GM18519 (cell line): Measurements from ENCODE around the gene BSND.

ENCODE experiments used
- ATAC-seq: cut with Tn5 transposase; IDR thresholded peaks from one replicate; pipeline ENCODE4 v1.9.1; 2021; ENCODE audit warnings: mild to moderate bottlenecking, moderate library complexity; ENCODE audit not compliant: unreplicated experiment, low FRiP score

BSND gene

DNA sequence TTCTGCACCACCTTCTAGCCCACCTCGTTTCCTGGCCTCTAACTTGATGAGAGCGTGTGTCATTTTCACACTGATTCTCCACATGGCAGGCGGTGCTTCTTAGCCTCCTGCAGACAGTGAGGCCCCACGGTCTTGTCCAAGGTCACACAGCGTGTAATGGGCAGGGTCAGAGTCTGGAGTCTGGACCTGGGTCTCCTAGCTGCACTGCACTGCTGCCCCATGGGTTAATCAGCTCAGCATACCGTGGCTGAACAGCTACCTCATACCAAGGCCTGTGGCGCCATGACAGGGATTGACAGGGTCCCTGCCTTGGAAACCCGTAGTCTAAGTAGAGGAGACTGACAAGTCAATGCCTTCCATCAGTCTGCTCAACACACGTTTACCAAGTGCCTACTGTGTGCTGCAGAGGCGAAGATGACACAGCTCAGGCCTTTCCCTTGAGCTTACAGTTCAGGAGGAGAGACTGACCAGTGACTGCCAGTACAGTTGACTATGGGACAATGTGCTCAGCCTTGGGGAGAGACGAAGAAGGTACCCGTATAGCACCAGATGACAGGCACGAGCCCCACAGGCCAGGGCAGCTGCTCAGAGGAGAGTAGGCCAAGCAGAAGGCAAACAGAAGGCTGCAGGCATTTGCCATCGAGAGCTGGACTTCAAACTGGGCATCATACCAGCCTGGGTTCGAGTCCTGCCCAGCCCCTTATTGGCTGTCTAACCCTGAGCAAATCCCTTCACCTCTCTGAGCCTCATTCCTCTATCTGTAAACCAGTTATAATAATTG is 46.1 kb downstream of the BSND start:
- ATAC-seq, result no peak

GRCh38 chr1:55045430-55045829 is 46.7 kb downstream of the BSND start:
- ATAC-seq, result no peak

DNA sequence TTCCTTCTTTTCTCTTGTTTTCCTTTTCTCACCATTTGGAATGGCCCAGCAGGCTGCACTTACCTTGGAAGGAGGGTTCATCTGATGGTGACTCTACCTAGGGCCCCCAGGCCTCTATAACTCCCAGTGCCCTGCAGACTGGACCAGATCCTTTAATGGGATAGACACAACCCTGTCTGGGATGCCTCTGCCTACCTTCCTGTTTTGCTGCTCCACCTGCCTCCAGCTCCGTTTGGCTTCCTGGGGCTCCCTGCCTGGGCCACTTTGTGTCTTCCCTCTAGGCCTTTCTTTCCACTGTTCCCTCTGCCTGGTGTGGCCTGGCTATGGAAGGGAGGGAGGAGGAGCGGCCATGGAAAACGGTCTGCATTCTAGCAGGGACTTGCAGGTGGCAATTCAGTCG is 48.1 kb downstream of the BSND start:
- no peak for ATAC-seq

DNA sequence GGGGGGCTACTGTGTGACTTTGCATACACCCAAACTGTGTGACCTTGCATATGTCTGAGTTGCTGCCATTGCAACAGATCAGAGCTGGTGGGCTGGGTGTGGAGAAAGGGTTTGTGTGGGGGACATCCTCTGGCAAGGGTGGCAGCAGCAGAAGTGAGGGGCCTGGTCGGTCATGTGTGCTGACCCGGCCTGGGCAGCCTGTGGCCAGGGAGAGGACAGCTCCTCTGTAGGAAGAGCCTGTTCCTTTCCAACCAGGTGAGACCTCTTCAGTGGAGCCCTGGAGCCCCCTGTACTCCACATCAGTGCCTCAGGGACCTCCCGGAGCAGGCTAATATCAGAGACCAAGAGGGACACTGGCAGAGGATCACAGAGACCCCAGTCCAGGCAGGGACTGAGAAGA is 48.9 kb downstream of the BSND start:
- ATAC-seq, result no peak

- ATAC-seq, result no peak
Measured at GRCh38 chr1:55048453-55049270, 49.9 kb downstream of the BSND start.

GRCh38 chr1:55049271-55049913 is 50.7 kb downstream of the BSND start:
- ATAC-seq, result no peak

DNA sequence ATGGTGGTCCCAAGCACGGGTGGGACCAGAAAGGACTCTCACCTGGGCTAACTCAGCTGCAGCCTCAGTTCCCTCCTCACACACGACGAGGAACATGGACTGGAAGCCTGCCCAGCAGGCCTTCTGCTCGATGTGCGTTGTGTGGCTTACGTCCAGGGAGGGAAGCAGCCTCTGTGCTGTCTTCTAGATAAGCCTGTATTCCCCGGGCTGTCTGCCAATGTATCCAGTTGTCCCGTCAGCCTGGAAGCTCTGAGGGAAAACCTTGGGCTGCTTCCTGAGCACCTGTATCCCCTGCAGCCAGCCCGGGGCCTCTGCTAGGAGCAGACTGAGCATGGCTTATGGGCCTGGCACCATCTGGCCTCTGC is 51.2 kb downstream of the BSND start:
- no peak for ATAC-seq

DNA sequence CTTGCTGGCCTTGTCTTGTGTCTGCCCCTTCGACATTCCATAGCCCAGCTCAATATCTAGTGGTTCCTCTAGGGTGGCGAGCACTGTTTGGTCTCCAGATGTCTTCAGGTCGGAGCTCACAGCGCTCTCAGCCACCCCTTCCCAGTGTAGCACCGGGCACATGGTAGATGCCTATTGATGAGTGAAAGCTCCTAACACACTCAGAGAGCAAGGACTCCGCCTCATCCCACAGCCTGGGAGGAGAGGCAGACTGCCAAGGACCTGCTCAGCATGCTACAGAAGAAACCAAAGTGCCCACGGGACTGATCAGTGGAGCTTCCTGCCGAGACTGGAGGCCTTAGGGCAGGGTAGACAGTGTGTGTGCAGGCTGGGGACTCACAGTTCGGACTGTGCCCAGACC is 51.5 kb downstream of the BSND start:
- ATAC-seq, result no peak

- ATAC-seq, result no peak
Measured at GRCh38 chr1:55051169-55051568, 52.4 kb downstream of the BSND start.

DNA sequence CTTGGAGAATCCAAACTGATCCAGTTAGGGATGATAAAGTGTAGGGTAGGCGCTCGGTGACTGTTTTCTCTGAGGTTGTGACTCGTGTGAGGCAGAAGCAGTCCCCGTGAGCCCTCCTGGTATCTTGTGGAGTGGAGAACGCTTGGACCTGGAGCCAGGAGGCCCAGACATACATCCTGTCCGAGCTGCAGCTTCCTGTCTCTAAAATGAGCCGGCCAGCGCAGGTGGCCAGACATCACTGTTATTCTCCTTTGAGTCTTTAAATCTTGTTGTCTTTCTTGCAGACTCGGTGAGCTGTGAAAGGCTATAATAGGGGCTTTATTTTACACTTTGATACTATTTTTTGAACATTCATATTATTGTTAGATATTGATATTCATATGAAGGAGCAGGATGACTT is 52.9 kb downstream of the BSND start:
- ATAC-seq, result no peak

DNA sequence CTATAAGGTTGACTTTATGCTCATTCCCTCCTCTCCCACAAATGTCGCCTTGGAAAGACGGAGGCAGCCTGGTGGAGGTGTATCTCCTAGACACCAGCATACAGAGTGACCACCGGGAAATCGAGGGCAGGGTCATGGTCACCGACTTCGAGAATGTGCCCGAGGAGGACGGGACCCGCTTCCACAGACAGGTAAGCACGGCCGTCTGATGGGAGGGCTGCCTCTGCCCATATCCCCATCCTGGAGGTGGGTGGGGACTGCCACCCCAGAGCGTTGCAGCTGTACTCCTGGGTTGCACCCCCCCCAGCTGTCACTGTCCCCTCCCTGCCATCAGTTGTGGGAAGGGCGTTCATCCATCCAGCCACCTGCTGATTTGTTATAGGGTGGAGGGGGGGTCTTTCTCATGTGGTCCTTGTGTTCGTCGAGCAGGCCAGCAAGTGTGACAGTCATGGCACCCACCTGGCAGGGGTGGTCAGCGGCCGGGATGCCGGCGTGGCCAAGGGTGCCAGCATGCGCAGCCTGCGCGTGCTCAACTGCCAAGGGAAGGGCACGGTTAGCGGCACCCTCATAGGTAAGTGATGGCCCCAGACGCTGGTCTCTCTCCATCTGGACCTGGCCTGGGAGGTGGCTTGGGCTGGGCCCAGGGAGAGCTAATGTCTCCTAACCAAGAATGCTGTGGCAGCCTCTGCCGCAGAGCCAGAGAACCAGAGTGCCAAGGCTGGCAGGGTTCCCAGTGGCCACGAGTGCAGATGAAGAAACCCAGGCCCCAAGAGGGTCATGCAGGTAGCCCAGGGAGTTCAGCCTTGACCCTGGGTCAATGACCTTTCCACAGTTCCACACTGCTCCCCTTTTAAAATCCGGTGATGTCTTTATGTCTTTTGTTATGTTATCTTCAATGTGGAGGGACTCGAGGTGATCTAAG is 53.7 kb downstream of the BSND start:
- no peak for ATAC-seq

GRCh38 chr1:55053265-55053954 is 54.7 kb downstream of the BSND start:
- no peak for ATAC-seq

DNA sequence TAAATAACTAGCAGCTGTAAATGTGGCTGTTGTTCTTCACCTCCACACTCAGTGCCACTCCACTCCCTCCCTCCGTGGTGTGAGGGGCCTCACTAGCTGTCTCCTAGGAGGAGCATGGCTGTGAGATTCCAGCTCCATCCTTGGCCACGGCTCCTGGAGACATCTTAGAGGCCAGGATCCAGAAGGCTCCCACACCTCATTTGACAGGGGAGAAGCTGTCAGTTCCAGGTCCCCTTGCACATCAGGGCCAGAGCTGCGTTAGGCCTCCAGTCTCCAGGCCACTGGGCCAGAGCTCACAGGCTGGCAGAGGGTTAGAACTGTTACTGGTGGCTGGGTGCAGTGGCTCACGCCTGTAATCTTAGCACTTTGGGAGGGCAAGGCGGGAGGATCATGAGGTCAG is 55.7 kb downstream of the BSND start:
- ATAC-seq, result no peak

- no peak for ATAC-seq
Measured at GRCh38 chr1:55055084-55055882, 56.5 kb downstream of the BSND start.

GRCh38 chr1:55055951-55056631 is 57.4 kb downstream of the BSND start:
- no peak for ATAC-seq

DNA sequence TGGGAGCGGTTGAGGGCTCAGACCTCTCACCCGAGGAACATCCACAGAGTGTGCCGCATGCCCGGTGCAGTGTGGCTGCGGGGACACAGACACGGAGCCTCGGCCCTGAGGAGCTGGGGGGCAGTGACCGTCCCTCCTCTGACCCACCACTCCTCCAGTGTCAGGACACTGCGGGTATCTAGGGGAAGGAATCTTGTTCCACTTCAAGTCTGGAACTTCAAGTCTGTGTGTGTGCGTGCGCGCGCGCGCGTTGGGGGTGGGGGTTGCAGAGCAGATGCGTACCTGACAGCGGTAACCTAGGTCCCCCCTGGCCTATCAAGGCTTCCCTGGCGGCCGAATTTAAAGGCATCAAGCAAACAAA is 57.9 kb downstream of the BSND start:
- no peak for ATAC-seq

DNA sequence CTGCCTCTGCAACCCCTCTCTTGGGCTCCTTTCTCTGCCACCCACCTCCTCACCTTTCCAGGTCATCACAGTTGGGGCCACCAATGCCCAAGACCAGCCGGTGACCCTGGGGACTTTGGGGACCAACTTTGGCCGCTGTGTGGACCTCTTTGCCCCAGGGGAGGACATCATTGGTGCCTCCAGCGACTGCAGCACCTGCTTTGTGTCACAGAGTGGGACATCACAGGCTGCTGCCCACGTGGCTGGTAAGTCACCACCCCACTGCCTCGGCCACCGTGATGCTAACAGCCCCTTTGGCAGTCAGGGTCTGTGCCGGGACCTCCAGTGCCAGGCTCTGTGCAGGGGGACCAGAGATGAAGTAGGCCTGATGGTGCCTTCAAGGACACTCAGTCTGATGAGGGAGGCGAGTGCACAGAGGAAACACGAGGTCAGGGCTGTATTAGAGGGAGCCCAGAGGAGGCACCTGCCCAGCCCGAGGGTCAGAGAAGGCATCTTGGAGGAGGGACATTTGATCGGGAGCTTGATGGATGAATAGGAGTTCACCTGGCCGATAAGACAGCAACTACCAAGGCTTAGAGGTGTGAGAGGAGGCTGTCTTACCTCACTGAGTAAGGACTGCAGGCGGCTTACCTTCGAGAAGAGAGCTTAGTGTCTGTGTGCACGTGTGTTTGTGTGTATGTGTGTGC is 58.7 kb downstream of the BSND start:
- ATAC-seq, result no peak

DNA sequence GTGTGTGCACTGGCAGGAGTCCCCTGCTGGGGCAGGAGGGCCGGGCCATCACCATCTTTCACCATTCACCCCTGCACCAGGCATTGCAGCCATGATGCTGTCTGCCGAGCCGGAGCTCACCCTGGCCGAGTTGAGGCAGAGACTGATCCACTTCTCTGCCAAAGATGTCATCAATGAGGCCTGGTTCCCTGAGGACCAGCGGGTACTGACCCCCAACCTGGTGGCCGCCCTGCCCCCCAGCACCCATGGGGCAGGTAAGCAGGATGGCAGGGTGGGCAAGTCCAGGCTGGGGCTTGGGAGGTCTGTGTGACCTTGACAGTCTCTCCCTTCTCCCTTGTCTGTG is 59.2 kb downstream of the BSND start:
- ATAC-seq, result no peak
